H9 (cell line): Measurements from ENCODE around the gene RNPEPL1. TPM values are rescaled to one million over a fixed set of nuclear protein-coding genes. Genes with fewer than 3 reads are reported as not detected.

ENCODE experiments used
- DNase-seq: peaks from one replicate; pipeline ENCODE4 v3.0.0-alpha.2; 2017
- H2AFZ ChIP-seq: one replicate; pipeline ENCODE4 v1.6.1; 2013; ENCODE audit warnings: mild to moderate bottlenecking, low read length, control low read depth, moderate library complexity
- H2AK5ac ChIP-seq: 2 replicates; pipeline ENCODE4 v1.6.1; 2013; ENCODE audit warnings: low read length, control low read depth, mixed read lengths; ENCODE audit not compliant: insufficient read length
- H2BK120ac ChIP-seq: one replicate; pipeline ENCODE4 v1.6.1; 2013; ENCODE audit warnings: low read depth, mild to moderate bottlenecking, low read length, control low read depth, inconsistent platforms; ENCODE audit not compliant: poor library complexity, severe bottlenecking
- H2BK12ac ChIP-seq: 2 replicates; pipeline ENCODE4 v1.6.1; 2013; ENCODE audit warnings: low read length, control low read depth, mixed read lengths, low read depth; ENCODE audit not compliant: insufficient read length
- H2BK15ac ChIP-seq: 2 replicates; pipeline ENCODE4 v1.6.1; 2013; ENCODE audit warnings: low read depth, low read length, control low read depth
- H2BK20ac ChIP-seq: one replicate; pipeline ENCODE4 v1.6.1; 2013; ENCODE audit warnings: low read depth, mild to moderate bottlenecking, low read length, control low read depth, inconsistent platforms; ENCODE audit not compliant: poor library complexity, severe bottlenecking
- H2BK5ac ChIP-seq: 2 replicates; pipeline ENCODE4 v1.6.1; 2013; ENCODE audit warnings: low read length, control low read depth, mixed read lengths; ENCODE audit not compliant: insufficient read length
- H3K14ac ChIP-seq: 2 replicates; pipeline ENCODE4 v1.6.1; 2013; ENCODE audit warnings: low read length, control low read depth; ENCODE audit not compliant: insufficient read depth
- H3K18ac ChIP-seq: 2 replicates; pipeline ENCODE4 v1.6.1; 2013; ENCODE audit warnings: low read depth, mild to moderate bottlenecking, mixed read lengths, low read length, control low read depth; ENCODE audit not compliant: insufficient read length
- H3K23ac ChIP-seq: 2 replicates; pipeline ENCODE4 v1.6.1; 2013; ENCODE audit warnings: low read length, control low read depth, mixed read lengths, low read depth; ENCODE audit not compliant: insufficient read length
- H3K23me2 ChIP-seq: 2 replicates; pipeline ENCODE4 v1.6.1; 2013; ENCODE audit warnings: low read depth, mild to moderate bottlenecking, mixed read lengths, low read length, control low read depth; ENCODE audit not compliant: insufficient read length, poor library complexity, severe bottlenecking
- H3K27ac ChIP-seq: 2 replicates; pipeline ENCODE4 v1.5.1; 2013; ENCODE audit warnings: low read length, control low read depth, mixed read lengths, low read depth; ENCODE audit not compliant: insufficient read length
- H3K27me3 ChIP-seq: 2 replicates; pipeline ENCODE4 v1.6.1; 2013; ENCODE audit warnings: low read length, control low read depth, inconsistent platforms; ENCODE audit not compliant: insufficient read depth
- H3K4ac ChIP-seq: 2 replicates; pipeline ENCODE4 v1.6.1; 2013; ENCODE audit warnings: low read depth, mild to moderate bottlenecking, control low read depth, inconsistent platforms, low read length, moderate library complexity
- H3K4me1 ChIP-seq: 2 replicates; pipeline ENCODE4 v1.6.1; 2013; ENCODE audit warnings: low read length, control low read depth, inconsistent platforms; ENCODE audit not compliant: insufficient read depth
- H3K4me2 ChIP-seq: 2 replicates; pipeline ENCODE4 v1.6.1; 2013; ENCODE audit warnings: low read length, control low read depth, mixed read lengths; ENCODE audit not compliant: insufficient read length, insufficient read depth
- H3K56ac ChIP-seq: 2 replicates; pipeline ENCODE4 v1.6.1; 2013; ENCODE audit warnings: low read depth, mild to moderate bottlenecking, mixed read lengths, low read length, control low read depth; ENCODE audit not compliant: insufficient read length
- H3K79me1 ChIP-seq: 2 replicates; pipeline ENCODE4 v1.6.1; 2013; ENCODE audit warnings: low read depth, mild to moderate bottlenecking, moderate library complexity, low read length, control low read depth, inconsistent platforms; ENCODE audit not compliant: insufficient read depth, poor library complexity, severe bottlenecking
- H3K79me2 ChIP-seq: 2 replicates; pipeline ENCODE4 v1.6.1; 2013; ENCODE audit warnings: low read length, control low read depth, inconsistent platforms; ENCODE audit not compliant: insufficient read depth
- H3K9ac ChIP-seq: 2 replicates; pipeline ENCODE4 v1.6.1; 2013; ENCODE audit warnings: low read length, control low read depth, mixed read lengths; ENCODE audit not compliant: insufficient read length; ENCODE audit errors: extremely low read depth
- H3K9me3 ChIP-seq: one replicate; pipeline ENCODE4 v1.6.1; 2013; ENCODE audit warnings: low read depth, low read length, inconsistent platforms; ENCODE audit not compliant: control insufficient read depth
- H3T11ph ChIP-seq: one replicate; pipeline ENCODE4 v1.6.1; 2013; ENCODE audit warnings: mild to moderate bottlenecking, low read length, control low read depth, inconsistent platforms
- H4K20me1 ChIP-seq: one replicate; pipeline ENCODE4 v1.6.1; 2013; ENCODE audit not compliant: control insufficient read depth, insufficient read length, insufficient read depth
- H4K5ac ChIP-seq: 2 replicates; pipeline ENCODE4 v1.6.1; 2013; ENCODE audit warnings: low read depth, mild to moderate bottlenecking, mixed read lengths, low read length, control low read depth; ENCODE audit not compliant: insufficient read length
- H4K8ac ChIP-seq: replicated peaks from 2 replicates; pipeline ENCODE4 v1.6.1; 2013; ENCODE audit warnings: low read length, control low read depth, mixed read lengths, low read depth; ENCODE audit not compliant: insufficient read length
- H4K91ac ChIP-seq: 2 replicates; pipeline ENCODE4 v1.6.1; 2013; ENCODE audit warnings: low read depth, mild to moderate bottlenecking, moderate library complexity, mixed read lengths, low read length, control low read depth; ENCODE audit not compliant: insufficient read length
- H3K27ac Mint-ChIP-seq, 3 experiments: 2 replicates in 2 of 3; 3 replicates in 1 of 3; pipeline ENCODE4 v1.8.0; 2020 to 2021; ENCODE audit warnings: mixed read lengths in 3 of 3, mild to moderate bottlenecking in 1 of 3, moderate library complexity in 1 of 3
- H3K27me3 Mint-ChIP-seq: 2 replicates; pipeline ENCODE4 v1.8.0; 2021; ENCODE audit warnings: low read depth, mild to moderate bottlenecking, moderate library complexity, mixed read lengths
- H3K36me3 Mint-ChIP-seq, 3 experiments: 2 replicates in 2 of 3; 3 replicates in 1 of 3; pipeline ENCODE4 v1.8.0; 2020 to 2021; ENCODE audit warnings: low read depth in 3 of 3, mixed read lengths in 3 of 3; ENCODE audit not compliant: insufficient read depth in 1 of 3
- H3K4me1 Mint-ChIP-seq, 2 experiments: 2 replicates each; pipeline ENCODE4 v1.8.0; 2020; ENCODE audit warnings: mixed read lengths in 2 of 2
- H3K4me3 Mint-ChIP-seq, 2 experiments: 2 replicates in 1 of 2; 3 replicates in 1 of 2; pipeline ENCODE4 v1.8.0; 2020 to 2021; ENCODE audit warnings: mild to moderate bottlenecking in 2 of 2, mixed read lengths in 2 of 2, moderate library complexity in 1 of 2
- H3K9me3 Mint-ChIP-seq, 2 experiments: 2 replicates in 1 of 2; 3 replicates in 1 of 2; pipeline ENCODE4 v1.8.0; 2020; ENCODE audit warnings: mild to moderate bottlenecking in 2 of 2, mixed read lengths in 2 of 2, moderate library complexity in 1 of 2
- CTCF ChIP-seq: fragments of 200-600 bp; sonication (generic); conservative IDR thresholded peaks from 3 replicates; pipeline ENCODE4 v1.8.0; 2021; ENCODE audit warnings: antibody characterized with exemption, mild to moderate bottlenecking
- WGBS: extraction: QIAGEN DNeasy Blood & Tissue Kit; methylation state at CpG from one replicate; pipeline ENCODE4 v1.1.7; 2013; ENCODE audit warnings: missing lambda C conversion rate, low lambda C conversion rate, mixed read lengths; ENCODE audit not compliant: insufficient read length; ENCODE audit errors: extremely low coverage; 5-methylcytosine and 5-hydroxymethylcytosine counted together
- total RNA-seq: library from RNA; stranded (reverse); gene quantifications from 2 replicates; pipeline ENCODE4 v1.2.1, GENCODE V29; 2021

RNPEPL1 gene
- total RNA-seq, 1 experiment from 2014 or later = 22.5 TPM

- H4K20me1 ChIP-seq = no peaks in the 10 kb centered on the region
- no peak overlapping the region for H2BK120ac ChIP-seq
- no peak overlapping the region for H4K8ac ChIP-seq
- no peak overlapping the region for H3K9ac ChIP-seq
- no peaks in the 10 kb centered on the region for H3K23me2 ChIP-seq
- no peak overlapping the region for H2BK5ac ChIP-seq
- no peak overlapping the region for H3K23ac ChIP-seq
- no CpG with 5 or more reads among the region's 2 CpGs for whole genome bisulfite sequencing
- no peaks in the 10 kb centered on the region for H3K79me1 ChIP-seq
- peaks cover 24 to 47% of the 10 kb centered on the region in 2 experiments for H3K9me3 Mint-ChIP-seq
- H3K14ac ChIP-seq = no peak overlapping the region
- no peak overlapping the region for H2BK15ac ChIP-seq
- H3K9me3 ChIP-seq = no peaks in the 10 kb centered on the region
- no peaks in the 10 kb centered on the region for H3K4me1 ChIP-seq
- no peaks in the 10 kb centered on the region for H3K79me2 ChIP-seq
- no peak overlapping the region for H2AFZ ChIP-seq
- no peak overlapping the region for H3K18ac ChIP-seq
- no peaks in the 10 kb centered on the region for H3K4me1 Mint-ChIP-seq
- H3K4me2 ChIP-seq = no peak overlapping the region
- no peak overlapping the region for H3K56ac ChIP-seq
- DNase-seq = no peak
- TF ChIP-seq CTCF = no peak
- no peaks in the 10 kb centered on the region for H3K27me3 ChIP-seq
- H4K91ac ChIP-seq = no peak overlapping the region
- peaks cover 15% of the 10 kb centered on the region for H3K27me3 Mint-ChIP-seq
- no peak overlapping the region for H4K5ac ChIP-seq
- H2BK12ac ChIP-seq = no peak overlapping the region
- H3T11ph ChIP-seq = no peak overlapping the region
- peaks cover 2 to 20% (median 5%) of the 10 kb centered on the region in 3 experiments; a peak in 6 of 7 replicates for H3K36me3 Mint-ChIP-seq
- no peak overlapping the region for H2BK20ac ChIP-seq
- H3K4me3 Mint-ChIP-seq = no peak overlapping the region
- H3K27ac Mint-ChIP-seq = no peak overlapping the region
- no peak overlapping the region for H3K27ac ChIP-seq
- no peak overlapping the region for H3K4ac ChIP-seq
- H2AK5ac ChIP-seq = no peak overlapping the region
Observed at GRCh38 chr2:240615396-240615795, 47.1 kb downstream of the RNPEPL1 start.
